HG02623 (cell line): ENCODE results near the gene OR5D16.
"Not testable (repeated sequence)": the region's sequence is repeated elsewhere in the genome, so short reads cannot be mapped to it uniquely, and the experiment has no call there.

Experiments
- ATAC-seq: cut with Tn5 transposase; IDR thresholded peaks from one replicate; pipeline ENCODE4 v1.9.1; 2021; ENCODE audit warnings: moderate library complexity; ENCODE audit not compliant: unreplicated experiment

Gene OR5D16

GRCh38 chr11:55838452-55838851 is at the start of gene OR5D16:
Gene OR5D16 (plus strand): TSS chr11:55838752. CDS start chr11:55838752, 0 bp downstream.
- no peak for ATAC-seq

- ATAC-seq, result no peak
Observed at GRCh38 chr11:55791606-55792005, 46.9 kb upstream of the OR5D16 start.

GRCh38 chr11:55793321-55793720 is 45.2 kb upstream of the OR5D16 start:
- ATAC-seq, result no peak

- ATAC-seq, result no peak
Observed at GRCh38 chr11:55795256-55795655, 43.3 kb upstream of the OR5D16 start, which contains the start of gene OR5D14. Gene OR5D14 (plus strand): TSS chr11:55795556. CDS start chr11:55795556, 0 bp downstream.

GRCh38 chr11:55806248-55806647 is 32.3 kb upstream of the OR5D16 start:
- ATAC-seq, result no peak

GRCh38 chr11:55811067-55811466 is 27.5 kb upstream of the OR5D16 start, which contains the start of gene OR5L1:
Gene OR5L1 (plus strand): TSS chr11:55811367. CDS start chr11:55811467, 100 bp downstream.
- no peak for ATAC-seq

DNA sequence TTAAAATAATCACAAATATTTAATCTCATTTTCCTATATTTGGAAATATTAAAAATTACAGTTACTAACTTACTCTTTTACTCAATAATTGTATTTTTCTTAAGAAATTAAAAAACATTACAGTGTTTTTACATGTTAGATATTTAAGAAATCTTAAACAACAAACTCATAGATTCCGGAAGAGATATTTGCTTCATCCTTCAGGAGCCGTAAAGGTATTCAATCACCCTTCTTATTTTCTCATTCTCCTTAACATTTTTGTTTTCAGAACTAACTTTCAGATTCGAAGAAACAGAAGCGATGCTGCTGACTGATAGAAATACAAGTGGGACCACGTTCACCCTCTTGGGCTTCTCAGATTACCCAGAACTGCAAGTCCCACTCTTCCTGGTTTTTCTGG is 19.2 kb upstream of the OR5D16 start, which contains the start of gene OR5D18:
Gene OR5D18 (plus strand): TSS at position 301 of the 400 bp plus-strand sequence. CDS start 0 bp downstream, at position 301.
- no peak for ATAC-seq

- no peak for ATAC-seq
Observed at GRCh38 chr11:55826919-55827318, 11.6 kb upstream of the OR5D16 start, which contains the start of gene OR5L2. Gene OR5L2 (plus strand): TSS chr11:55827219. CDS start chr11:55827219, 0 bp downstream.

- ATAC-seq, result no peak
Observed at GRCh38 chr11:55847453-55847852, 8.9 kb downstream of the OR5D16 start.

- no peak for ATAC-seq
Observed at GRCh38 chr11:55849037-55849436, 10.5 kb downstream of the OR5D16 start.

GRCh38 chr11:55852141-55852540 is 13.6 kb downstream of the OR5D16 start:
- ATAC-seq, result no peak

DNA sequence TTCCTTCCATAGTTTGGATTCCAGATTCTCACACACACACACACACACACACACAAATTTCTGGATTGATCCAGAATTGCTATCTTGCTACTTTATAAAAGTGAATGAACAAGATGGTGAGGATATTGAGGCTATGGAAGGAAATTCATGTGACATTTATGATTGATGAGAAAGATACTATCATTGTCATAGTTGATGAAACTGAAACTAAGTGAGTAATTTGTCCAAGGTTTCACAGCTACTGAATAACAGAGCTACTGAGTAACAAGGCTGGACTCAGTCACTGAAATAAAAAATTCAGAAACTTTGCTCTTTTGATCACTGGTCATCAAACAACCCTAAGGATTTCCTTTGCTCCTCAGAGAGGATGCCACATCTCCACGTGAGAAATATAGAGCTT is 16.2 kb downstream of the OR5D16 start:
- no peak for ATAC-seq

GRCh38 chr11:55867354-55867753 is 28.8 kb downstream of the OR5D16 start:
- ATAC-seq, result not testable (repeated sequence)

DNA sequence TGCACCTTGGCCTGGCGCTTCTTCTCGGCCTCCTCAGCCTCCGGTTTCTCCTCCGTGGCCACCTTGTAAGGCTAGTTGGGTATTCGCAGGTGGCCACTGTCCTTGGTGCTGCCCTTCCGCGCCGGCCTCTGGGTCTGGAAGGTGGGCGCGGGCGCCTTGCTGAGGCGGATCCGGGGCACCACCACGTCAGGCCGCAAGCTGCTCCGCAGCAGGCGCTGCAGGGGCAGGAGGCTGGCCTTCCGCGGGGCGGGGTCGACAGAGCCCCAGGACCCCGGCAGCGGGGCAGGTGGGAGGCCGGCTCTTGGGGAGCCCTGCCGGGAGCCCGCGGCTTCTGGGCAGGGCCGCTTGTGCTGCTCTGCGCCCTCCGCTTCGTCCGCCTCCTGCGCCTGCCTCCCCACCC is 34.2 kb downstream of the OR5D16 start:
- not testable (repeated sequence) for ATAC-seq

GRCh38 chr11:55873146-55873545 is 34.6 kb downstream of the OR5D16 start:
- ATAC-seq, result not testable (repeated sequence)

GRCh38 chr11:55882997-55883396 is 44.4 kb downstream of the OR5D16 start, which contains the start of gene TRIM51:
Gene TRIM51 (plus strand): TSS chr11:55883297. CDS start chr11:55885429, 2,132 bp downstream.
- ATAC-seq, result not testable (repeated sequence)

GRCh38 chr11:55884995-55885394 is 46.4 kb downstream of the OR5D16 start:
- not testable (repeated sequence) for ATAC-seq

DNA sequence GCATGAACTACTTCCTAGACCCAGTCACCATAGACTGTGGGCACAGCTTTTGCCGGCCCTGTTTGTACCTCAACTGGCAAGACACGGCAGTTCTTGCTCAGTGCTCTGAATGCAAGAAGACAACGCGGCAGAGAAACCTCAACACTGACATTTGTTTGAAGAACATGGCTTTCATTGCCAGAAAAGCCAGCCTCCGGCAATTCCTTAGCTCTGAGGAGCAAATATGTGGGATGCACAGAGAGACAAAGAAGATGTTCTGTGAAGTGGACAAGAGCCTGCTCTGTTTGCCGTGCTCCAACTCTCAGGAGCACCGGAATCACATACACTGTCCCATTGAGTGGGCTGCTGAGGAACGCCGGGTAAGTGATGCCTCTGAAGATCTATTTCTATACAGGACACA is 46.9 kb downstream of the OR5D16 start:
- ATAC-seq, result not testable (repeated sequence)
